HepG2 (cell line): Measurements from ENCODE around the gene TTN. TPM values are rescaled to one million over a fixed set of nuclear protein-coding genes. Genes with fewer than 3 reads are reported as not detected.

Source experiments
- ARID4A ChIP-seq: sonication (generic); formaldehyde crosslinking; IDR thresholded peaks from 2 replicates; pipeline ENCODE4 v1.5.0; 2020; ENCODE audit warnings: mild to moderate bottlenecking, missing genetic modification reagents, borderline replicate concordance
- BCL6 ChIP-seq: IDR thresholded peaks from 2 replicates; pipeline ENCODE4 v1.6.1; 2016; ENCODE audit warnings: missing genetic modification reagents, missing compliant biosample characterization
- CBX1 ChIP-seq: IDR thresholded peaks from one replicate; pipeline ENCODE4 v1.6.1; 2016; ENCODE audit warnings: antibody characterized with exemption, low read depth
- E2F1 ChIP-seq: sonication (generic); formaldehyde crosslinking; IDR thresholded peaks from 2 replicates; pipeline ENCODE4 v1.5.0; 2020; ENCODE audit warnings: missing genetic modification reagents
- ERF ChIP-seq: IDR thresholded peaks from 2 replicates; pipeline ENCODE4 v1.6.1; 2018; ENCODE audit warnings: missing biosample characterization, missing genetic modification reagents
- KLF11 ChIP-seq: IDR thresholded peaks from 2 replicates; pipeline ENCODE4 v1.6.1; 2016; ENCODE audit warnings: missing compliant biosample characterization
- KLF9 ChIP-seq: IDR thresholded peaks from 2 replicates; pipeline ENCODE4 v1.6.1; 2016; ENCODE audit warnings: low read depth
- RBM22 ChIP-seq: fragments of 200-400 bp; formaldehyde crosslinking; optimal IDR thresholded peaks from 2 replicates; pipeline ENCODE3; 2017; ENCODE audit warnings: mild to moderate bottlenecking, low read length, moderate library complexity
- SRSF4 ChIP-seq: fragments of 200-400 bp; formaldehyde crosslinking; IDR thresholded peaks from one replicate; pipeline ENCODE4 v1.6.1; 2018; ENCODE audit warnings: mild to moderate bottlenecking, low read depth, low read length, moderate library complexity; ENCODE audit not compliant: poor library complexity, severe bottlenecking
- STAT6 ChIP-seq: sonication (generic); formaldehyde crosslinking; IDR thresholded peaks from 2 replicates; pipeline ENCODE4 v1.4.0; 2020; ENCODE audit warnings: missing genetic modification reagents, mild to moderate bottlenecking, borderline replicate concordance
- ZBTB42 ChIP-seq: sonication (generic); formaldehyde crosslinking; IDR thresholded peaks from 2 replicates; pipeline ENCODE4 v1.5.0; 2020; ENCODE audit warnings: mild to moderate bottlenecking, missing genetic modification reagents
- ZNF280D ChIP-seq: sonication (generic); formaldehyde crosslinking; IDR thresholded peaks from 2 replicates; pipeline ENCODE4 v1.5.1; 2020; ENCODE audit warnings: mild to moderate bottlenecking, missing genetic modification reagents
- polyA plus RNA-seq, 8 experiments: library from polyadenylated mRNA; depleted of rRNA in 3 of 8; stranded (reverse) in 7 of 8; unstranded in 1 of 8; fragments of >200 nt; fragmentation: Illumina TruSeq in 4 of 8; extraction: Trizol in 4 of 8; gene quantifications; 2 replicates each; pipeline versions ENCODE4 v1.2.1 to v1.2.3, GENCODE V29; 2011 to 2016; ENCODE audit warnings: low read depth in 4 of 8, missing spikeins in 1 of 8, mixed read lengths in 1 of 8; ENCODE audit not compliant: insufficient read depth in 1 of 8
- total RNA-seq, 5 experiments: library from RNA; depleted of rRNA; stranded (reverse); fragments of >200 nt; fragmentation: Illumina TruSeq; extraction: Trizol; gene quantifications; 2 replicates each; pipeline ENCODE4 v1.2.3, GENCODE V29; 2016; ENCODE audit warnings: low read depth in 1 of 5
- TF ChIP-seq, protein P1 (sequence below): sonication (generic); formaldehyde crosslinking; IDR thresholded peaks from 2 replicates; pipeline ENCODE4 v1.5.0; 2020; ENCODE audit warnings: missing genetic modification reagents

TTN gene
- total and polyA plus RNA-seq, 2 of the 13 experiments (the other 11 are each of a cell fraction or from before 2014, with no cell fraction given) = under 0.01 TPM

DNA sequence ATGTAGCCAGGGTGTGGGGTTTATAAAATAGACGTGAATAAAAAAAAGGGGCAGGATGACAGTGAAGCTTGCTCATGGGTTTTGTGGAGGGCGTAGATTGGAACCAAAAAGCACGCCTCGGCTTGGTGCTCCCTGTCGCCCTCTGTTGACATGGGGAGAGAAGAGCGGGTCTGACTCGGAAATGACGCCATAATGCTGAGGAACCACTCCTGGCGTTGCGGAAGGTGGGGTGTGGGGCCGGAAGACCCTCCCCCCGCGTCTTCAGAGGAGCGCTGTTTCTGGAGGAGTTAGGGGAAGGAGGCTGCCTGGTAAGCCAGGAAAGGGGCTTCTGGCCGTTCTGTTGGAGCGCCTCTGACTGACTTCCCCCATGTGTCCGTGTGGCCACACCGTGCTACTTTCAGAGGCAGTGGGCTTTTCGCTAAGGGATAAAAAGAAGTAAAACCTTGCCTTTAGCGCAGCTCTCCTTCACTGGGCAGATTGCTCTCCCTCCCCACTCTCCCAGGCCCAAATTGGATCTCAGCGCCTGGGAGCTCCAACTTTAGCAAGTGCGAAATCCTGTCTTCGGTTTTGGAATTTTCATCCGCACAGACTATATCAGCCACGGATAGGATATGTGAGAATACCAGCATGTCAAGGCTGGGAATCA, 284.1 kb downstream of the TTN start (continued):
- TF ChIP-seq E2F1 (no peak), KLF9 (CRISPR knock-in tag) (no peak), ERF (CRISPR knock-in tag) (no peak), STAT6 (CRISPR knock-in tag) (no peak), CBX1 (peak; percentile 38), ARID4A (peak; percentile 52; the same call in 1 of the 2 replicates), ZNF280D (CRISPR knock-in tag) (no peak), ZBTB42 (CRISPR knock-in tag) (no peak), BCL6 (CRISPR knock-in tag) (no peak), RBM22 (no peak), KLF11 (no peak), SRSF4 (no peak)
- TF ChIP-seq, protein P1, sequence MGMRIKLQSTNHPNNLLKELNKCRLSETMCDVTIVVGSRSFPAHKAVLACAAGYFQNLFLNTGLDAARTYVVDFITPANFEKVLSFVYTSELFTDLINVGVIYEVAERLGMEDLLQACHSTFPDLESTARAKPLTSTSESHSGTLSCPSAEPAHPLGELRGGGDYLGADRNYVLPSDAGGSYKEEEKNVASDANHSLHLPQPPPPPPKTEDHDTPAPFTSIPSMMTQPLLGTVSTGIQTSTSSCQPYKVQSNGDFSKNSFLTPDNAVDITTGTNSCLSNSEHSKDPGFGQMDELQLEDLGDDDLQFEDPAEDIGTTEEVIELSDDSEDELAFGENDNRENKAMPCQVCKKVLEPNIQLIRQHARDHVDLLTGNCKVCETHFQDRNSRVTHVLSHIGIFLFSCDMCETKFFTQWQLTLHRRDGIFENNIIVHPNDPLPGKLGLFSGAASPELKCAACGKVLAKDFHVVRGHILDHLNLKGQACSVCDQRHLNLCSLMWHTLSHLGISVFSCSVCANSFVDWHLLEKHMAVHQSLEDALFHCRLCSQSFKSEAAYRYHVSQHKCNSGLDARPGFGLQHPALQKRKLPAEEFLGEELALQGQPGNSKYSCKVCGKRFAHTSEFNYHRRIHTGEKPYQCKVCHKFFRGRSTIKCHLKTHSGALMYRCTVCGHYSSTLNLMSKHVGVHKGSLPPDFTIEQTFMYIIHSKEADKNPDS (CRISPR knock-in tag) = no peak
